HG02943 (cell line): ENCODE results near the gene CHRD.
"Not testable (repeated sequence)": the region's sequence is repeated elsewhere in the genome, so short reads cannot be mapped to it uniquely, and the experiment has no call there.

Experiments used
- ATAC-seq: cut with Tn5 transposase; IDR thresholded peaks from one replicate; pipeline ENCODE4 v1.9.1; 2021; ENCODE audit warnings: mild to moderate bottlenecking, low read depth, moderate library complexity; ENCODE audit not compliant: unreplicated experiment

The CHRD gene

GRCh38 chr3:184409946-184410500, 30.2 kb downstream of the CHRD start:
- ATAC-seq = no peak

- no peak for ATAC-seq
Observed at GRCh38 chr3:184414418-184415202, 34.8 kb downstream of the CHRD start.

- ATAC-seq = no peak
Observed at GRCh38 chr3:184415203-184415490, 35.3 kb downstream of the CHRD start.

- ATAC-seq = no peak
Observed at GRCh38 chr3:184417619-184418327, 37.9 kb downstream of the CHRD start.

- no peak for ATAC-seq
Observed at GRCh38 chr3:184419171-184419570, 39.3 kb downstream of the CHRD start.

- no peak for ATAC-seq
Observed at GRCh38 chr3:184423561-184423960, 43.7 kb downstream of the CHRD start.

GRCh38 chr3:184426691-184427141, 46.9 kb downstream of the CHRD start:
- ATAC-seq = no peak

- ATAC-seq = no peak
Observed at GRCh38 chr3:184428561-184429175, 48.8 kb downstream of the CHRD start.

GRCh38 chr3:184429786-184430185, 49.9 kb downstream of the CHRD start:
- no peak for ATAC-seq

- ATAC-seq = no peak
Observed at GRCh38 chr3:184430940-184431339, 51.1 kb downstream of the CHRD start.

- ATAC-seq = not testable (repeated sequence)
Observed at GRCh38 chr3:184433178-184433577, 53.3 kb downstream of the CHRD start.

- no peak for ATAC-seq
Observed at GRCh38 chr3:184439096-184439495, 59.2 kb downstream of the CHRD start.
